ENCODE results near the gene TUBA4B. TPM values are rescaled to one million over a fixed set of nuclear protein-coding genes. Genes with fewer than 3 reads are reported as not detected.

The TUBA4B gene
- total RNA-seq, 3 donors from 2014 or later (not counting 1 experiment from before 2014, with no cell fraction given), result not detected

GRCh38 chr2:219279916-219280516 lies 27.0 kb downstream of the TUBA4B start:
- H3K27me3 ChIP-seq (ENCODE audit: control insufficient read depth, insufficient read depth, low read length), result no peaks in the 10 kb centered on the region
- WGBS (ENCODE audit: insufficient coverage), result 69% methylated on average over 11 of the region's 12 CpGs
- H3K36me3 ChIP-seq (ENCODE audit: control insufficient read depth, insufficient read depth, low read length), result peaks cover 37% of the 10 kb centered on the region
- no peak for ATAC-seq
- peak overlapping the region; percentile 99 for H3K27ac ChIP-seq (ENCODE audit: low read length)
- no peaks in the 10 kb centered on the region for H3K9me3 ChIP-seq (ENCODE audit: control insufficient read depth, insufficient read depth, low read length)
- H3K27ac Mint-ChIP-seq, result peak overlapping the region; percentile 97 to 99
- intact Hi-C loops (cut with micrococcal nuclease), result loop anchor here (1.0 kb wide), 7 partner anchors 15 to 120 kb away; partner anchors contain the start of genes ANKZF1, ATG9A, NHEJ1 and ZFAND2B
- H3K4me1 ChIP-seq (ENCODE audit: control insufficient read depth, insufficient read depth, low read length), result peaks cover 30% of the 10 kb centered on the region
- no peaks in the 10 kb centered on the region for H3K27me3 Mint-ChIP-seq (ENCODE audit: low read depth in 2 of 2)
- peaks cover 35 to 47% of the 10 kb centered on the region in 2 donors for H3K4me1 Mint-ChIP-seq
- no peak for DNase-seq
- H3K9me3 Mint-ChIP-seq, result no peaks in the 10 kb centered on the region
- no peaks in the 10 kb centered on the region for H3K36me3 Mint-ChIP-seq
- TF ChIP-seq, protein P1, sequence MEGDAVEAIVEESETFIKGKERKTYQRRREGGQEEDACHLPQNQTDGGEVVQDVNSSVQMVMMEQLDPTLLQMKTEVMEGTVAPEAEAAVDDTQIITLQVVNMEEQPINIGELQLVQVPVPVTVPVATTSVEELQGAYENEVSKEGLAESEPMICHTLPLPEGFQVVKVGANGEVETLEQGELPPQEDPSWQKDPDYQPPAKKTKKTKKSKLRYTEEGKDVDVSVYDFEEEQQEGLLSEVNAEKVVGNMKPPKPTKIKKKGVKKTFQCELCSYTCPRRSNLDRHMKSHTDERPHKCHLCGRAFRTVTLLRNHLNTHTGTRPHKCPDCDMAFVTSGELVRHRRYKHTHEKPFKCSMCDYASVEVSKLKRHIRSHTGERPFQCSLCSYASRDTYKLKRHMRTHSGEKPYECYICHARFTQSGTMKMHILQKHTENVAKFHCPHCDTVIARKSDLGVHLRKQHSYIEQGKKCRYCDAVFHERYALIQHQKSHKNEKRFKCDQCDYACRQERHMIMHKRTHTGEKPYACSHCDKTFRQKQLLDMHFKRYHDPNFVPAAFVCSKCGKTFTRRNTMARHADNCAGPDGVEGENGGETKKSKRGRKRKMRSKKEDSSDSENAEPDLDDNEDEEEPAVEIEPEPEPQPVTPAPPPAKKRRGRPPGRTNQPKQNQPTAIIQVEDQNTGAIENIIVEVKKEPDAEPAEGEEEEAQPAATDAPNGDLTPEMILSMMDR (IDR thresholded peaks at IDR 0.05), result peak; percentile 40
- peak overlapping the region; percentile 79 for H3K4me3 ChIP-seq (ENCODE audit: low read length)
- peak overlapping the region; percentile 94 for H3K4me3 Mint-ChIP-seq

- peaks cover 35 to 47% of the 10 kb centered on the region in 2 donors for H3K4me1 Mint-ChIP-seq
- H3K4me1 ChIP-seq (ENCODE audit: control insufficient read depth, insufficient read depth, low read length), result peaks cover 30% of the 10 kb centered on the region
- no peaks in the 10 kb centered on the region for H3K9me3 ChIP-seq (ENCODE audit: control insufficient read depth, insufficient read depth, low read length)
- TF ChIP-seq, protein P1 (IDR thresholded peaks at IDR 0.05), result no peak
- H3K27me3 Mint-ChIP-seq (ENCODE audit: low read depth in 2 of 2), result no peaks in the 10 kb centered on the region
- WGBS (ENCODE audit: insufficient coverage), result 97% methylated on average over 4 of the region's 4 CpGs
- no peak overlapping the region for H3K4me3 ChIP-seq (ENCODE audit: low read length)
- H3K4me3 Mint-ChIP-seq, result peak overlapping the region; percentile 53
- no peak for DNase-seq
- peak overlapping the region; percentile 99 for H3K27ac ChIP-seq (ENCODE audit: low read length)
- peaks cover 43% of the 10 kb centered on the region for H3K36me3 ChIP-seq (ENCODE audit: control insufficient read depth, insufficient read depth, low read length)
- no peak for ATAC-seq
- intact Hi-C loops (cut with micrococcal nuclease), result no loop called here
- no peaks in the 10 kb centered on the region for H3K9me3 Mint-ChIP-seq
- H3K27ac Mint-ChIP-seq, result peak overlapping the region; percentile 97 to 99
- H3K27me3 ChIP-seq (ENCODE audit: control insufficient read depth, insufficient read depth, low read length), result no peaks in the 10 kb centered on the region
- no peaks in the 10 kb centered on the region for H3K36me3 Mint-ChIP-seq
Observed at GRCh38 chr2:219280651-219281050, 27.6 kb downstream of the TUBA4B start.

DNA sequence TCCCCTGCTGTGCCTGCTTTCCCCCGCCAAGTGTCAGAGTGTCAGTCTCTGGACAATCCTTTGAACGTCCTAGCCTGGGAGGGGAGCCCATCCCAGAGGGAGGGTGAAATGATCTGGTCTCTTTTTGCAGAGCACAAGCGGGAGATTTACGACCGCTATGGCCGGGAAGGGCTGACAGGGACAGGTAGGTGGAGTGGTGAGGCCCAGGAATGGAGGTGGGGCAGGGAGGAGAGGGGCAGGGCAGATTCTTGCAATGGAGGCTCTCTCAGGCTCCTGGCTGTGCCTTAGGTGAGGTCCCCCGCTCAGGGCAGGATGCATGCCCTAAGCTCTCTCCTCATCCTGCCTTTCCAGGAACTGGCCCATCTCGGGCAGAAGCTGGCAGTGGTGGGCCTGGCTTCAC lies 28.5 kb downstream of the TUBA4B start:
- H3K4me3 ChIP-seq (ENCODE audit: low read length), result no peak overlapping the region
- H3K9me3 ChIP-seq (ENCODE audit: control insufficient read depth, insufficient read depth, low read length), result no peaks in the 10 kb centered on the region
- H3K27ac Mint-ChIP-seq, result peak overlapping the region; percentile 97 to 99
- H3K36me3 Mint-ChIP-seq, result no peaks in the 10 kb centered on the region
- intact Hi-C loops (cut with micrococcal nuclease), result no loop called here
- no peaks in the 10 kb centered on the region for H3K27me3 ChIP-seq (ENCODE audit: control insufficient read depth, insufficient read depth, low read length)
- no peak for ATAC-seq
- H3K36me3 ChIP-seq (ENCODE audit: control insufficient read depth, insufficient read depth, low read length), result peaks cover 47% of the 10 kb centered on the region
- H3K9me3 Mint-ChIP-seq, result no peaks in the 10 kb centered on the region
- H3K27me3 Mint-ChIP-seq (ENCODE audit: low read depth in 2 of 2), result no peaks in the 10 kb centered on the region
- DNase-seq, result no peak
- H3K4me1 ChIP-seq (ENCODE audit: control insufficient read depth, insufficient read depth, low read length), result peaks cover 30% of the 10 kb centered on the region
- peak overlapping the region; percentile 9 for H3K4me3 Mint-ChIP-seq
- H3K27ac ChIP-seq (ENCODE audit: low read length), result no peak overlapping the region
- TF ChIP-seq, protein P1 (IDR thresholded peaks at IDR 0.05), result no peak
- 91% methylated on average over 8 of the region's 8 CpGs for WGBS (ENCODE audit: insufficient coverage)
- H3K4me1 Mint-ChIP-seq, result peaks cover 35 to 47% of the 10 kb centered on the region in 2 donors

- Histone ChIP-seq H3K27ac (ENCODE audit: low read length) (no peak overlapping the region), H3K9me3 (ENCODE audit: control insufficient read depth, insufficient read depth, low read length) (no peaks in the 10 kb centered on the region), H3K36me3 (ENCODE audit: control insufficient read depth, insufficient read depth, low read length) (peaks cover 50% of the 10 kb centered on the region), H3K27me3 (ENCODE audit: control insufficient read depth, insufficient read depth, low read length) (no peaks in the 10 kb centered on the region), H3K4me3 (ENCODE audit: low read length) (no peak overlapping the region), H3K4me1 (ENCODE audit: control insufficient read depth, insufficient read depth, low read length) (peaks cover 30% of the 10 kb centered on the region)
- ATAC-seq, result no peak
- Mint-ChIP-seq H3K4me3 (no peak overlapping the region), H3K36me3 (no peaks in the 10 kb centered on the region), H3K9me3 (no peaks in the 10 kb centered on the region), H3K27ac (peak overlapping the region; percentile 97 to 99), H3K27me3 (ENCODE audit: low read depth in 2 of 2) (no peaks in the 10 kb centered on the region), H3K4me1 (peaks cover 32 to 45% of the 10 kb centered on the region in 2 donors)
- TF ChIP-seq, protein P1 (IDR thresholded peaks at IDR 0.05), result no peak
- intact Hi-C loops (cut with micrococcal nuclease), result no loop called here
- no peak for DNase-seq
- WGBS (ENCODE audit: insufficient coverage), result 100% methylated on average over 4 of the region's 5 CpGs
Observed at GRCh38 chr2:219282375-219282774, 29.3 kb downstream of the TUBA4B start.
